G401 (cell line): Measurements from ENCODE around the gene RHBDL1. TPM values are rescaled to one million over a fixed set of nuclear protein-coding genes. Genes with fewer than 3 reads are reported as not detected.
A peak's percentile ranks its signal among the peaks of the same experiment; 100 is the strongest.

Source experiments
- DNase-seq: peaks from one replicate; pipeline ENCODE4 v3.0.0-alpha.2; 2015; ENCODE audit warnings: low spot score
- in situ Hi-C: cut with HindIII; loops from 2 replicates; pipeline ENCODE4 v1.10.0; 2016; ENCODE audit warnings: low sequenced_read_pairs, mixed read lengths
- total RNA-seq: library from RNA; depleted of rRNA; stranded (reverse); fragments of >200 nt; shearing (Covaris generic); gene quantifications from 2 replicates; pipeline ENCODE4 v1.2.3, GENCODE V29; 2014

Gene RHBDL1
- total RNA-seq, 1 experiment from 2014 or later = 1.1 TPM

DNA sequence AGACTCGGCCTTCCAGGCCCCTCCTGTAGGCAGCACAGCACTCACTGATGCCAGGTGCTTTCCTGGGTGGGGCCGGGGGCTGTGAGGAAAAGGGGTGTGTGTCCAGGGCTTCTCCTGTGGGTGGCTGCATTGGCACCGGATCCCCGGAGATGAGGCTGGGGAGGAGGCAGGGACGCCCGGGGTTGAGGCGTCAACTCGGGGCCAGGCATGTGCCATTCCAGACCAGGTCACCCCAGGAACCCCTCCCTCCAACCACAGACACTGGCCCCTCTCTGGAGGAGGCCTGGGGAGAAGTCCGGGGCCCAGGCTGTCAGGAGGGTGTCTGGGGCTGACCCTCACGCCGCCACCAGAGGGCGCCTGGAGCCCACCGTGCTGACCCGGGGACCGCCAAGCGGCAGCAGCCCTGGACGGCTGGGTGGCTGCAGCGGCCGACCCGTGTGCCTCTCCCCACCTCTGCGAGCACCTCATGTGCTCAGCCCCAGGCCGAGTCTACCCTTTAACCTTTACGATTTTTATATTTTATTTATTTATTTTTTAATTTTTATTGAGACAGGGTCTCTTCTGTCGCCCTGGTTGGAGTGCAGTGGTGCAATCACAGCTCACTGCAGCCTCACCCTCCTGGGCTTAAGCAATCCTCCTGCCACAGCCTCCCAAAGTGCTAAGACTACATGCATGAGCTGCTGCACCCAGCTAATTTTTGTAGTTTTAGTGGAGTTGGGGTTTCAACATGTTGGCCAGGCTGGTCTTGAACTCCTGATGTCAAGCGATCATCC, 36.3 kb downstream of the RHBDL1 start:
- peak; percentile 78 for DNase-seq
- in situ Hi-C loops = loop anchor here (10.0 to 25.0 kb wide), 2 partner anchors 151 to 263 kb away; partner anchors contain the start of gene LMF1

- in situ Hi-C loops = loop anchor here (10.0 to 25.0 kb wide), 2 partner anchors 150 to 262 kb away; partner anchors contain the start of gene LMF1
- DNase-seq = peak; percentile 63
Observed at GRCh38 chr16:712740-713250, 37.3 kb downstream of the RHBDL1 start.

DNA sequence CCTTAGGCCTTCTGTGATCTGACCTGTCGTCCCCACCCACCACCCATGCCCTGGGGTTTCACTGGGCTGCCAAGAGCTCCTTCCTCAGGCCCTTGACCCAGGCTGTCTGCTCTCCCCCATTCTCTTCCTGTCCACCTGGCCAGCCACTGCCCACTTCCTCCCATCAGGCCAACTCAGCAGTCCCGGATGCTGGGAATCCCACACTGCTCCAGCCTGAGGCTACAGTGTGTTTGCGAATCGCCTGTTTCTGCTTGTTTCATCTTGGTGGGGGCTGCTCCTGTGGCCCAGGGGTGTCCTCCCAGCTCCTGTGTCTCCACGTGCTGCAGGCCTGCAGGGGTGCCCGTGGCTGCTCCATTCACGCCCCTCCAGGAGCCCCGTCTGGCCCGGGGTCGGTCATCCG, 38.6 kb downstream of the RHBDL1 start:
- in situ Hi-C loops = loop anchor here (10.0 to 25.0 kb wide), 2 partner anchors 148 to 261 kb away; partner anchors contain the start of gene LMF1
- DNase-seq = no peak

- in situ Hi-C loops = loop anchor here (10.0 to 25.0 kb wide), 2 partner anchors 147 to 260 kb away; partner anchors contain the start of gene LMF1
- peak; percentile 85 for DNase-seq
Observed at GRCh38 chr16:714558-715476, 39.3 kb downstream of the RHBDL1 start, which contains the start of gene METRN. Gene METRN, plus strand, starts transcription at chr16:715118. Its CDS starts 172 bp downstream, at chr16:715290.

DNA sequence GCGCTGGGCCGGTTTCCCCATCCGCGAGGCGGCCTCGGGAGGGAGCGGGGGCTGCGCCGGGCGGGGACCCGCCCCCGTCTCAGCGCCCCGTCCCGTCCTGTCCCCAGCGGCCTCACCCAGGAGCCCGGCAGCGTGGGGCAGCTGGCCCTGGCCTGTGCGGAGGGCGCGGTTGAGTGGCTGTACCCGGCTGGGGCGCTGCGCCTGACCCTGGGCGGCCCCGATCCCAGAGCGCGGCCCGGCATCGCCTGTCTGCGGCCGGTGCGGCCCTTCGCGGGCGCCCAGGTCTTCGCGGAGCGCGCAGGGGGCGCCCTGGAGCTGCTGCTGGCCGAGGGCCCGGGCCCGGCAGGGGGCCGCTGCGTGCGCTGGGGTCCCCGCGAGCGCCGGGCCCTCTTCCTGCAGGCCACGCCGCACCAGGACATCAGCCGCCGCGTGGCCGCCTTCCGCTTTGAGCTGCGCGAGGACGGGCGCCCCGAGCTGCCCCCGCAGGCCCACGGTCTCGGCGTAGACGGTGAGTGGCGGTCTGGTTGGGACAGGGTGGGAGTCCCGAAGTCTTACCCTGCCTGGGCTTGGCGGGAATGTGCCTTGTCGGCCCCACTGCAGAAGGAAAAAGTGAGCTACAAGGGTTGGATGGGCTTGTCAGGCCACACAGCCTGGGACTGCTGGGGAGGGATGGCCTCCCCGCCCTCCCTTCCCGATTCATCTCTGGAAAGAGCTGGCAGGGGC, 40.2 kb downstream of the RHBDL1 start:
- DNase-seq = no peak
- in situ Hi-C loops = loop anchor here (10.0 to 25.0 kb wide), 2 partner anchors 147 to 259 kb away; partner anchors contain the start of gene LMF1

- DNase-seq = peak; percentile 80
- in situ Hi-C loops = loop anchor here (10.0 to 25.0 kb wide), 2 partner anchors 146 to 259 kb away; partner anchors contain the start of gene LMF1
Observed at GRCh38 chr16:716200-716568, 40.7 kb downstream of the RHBDL1 start.

- no peak for DNase-seq
- in situ Hi-C loops = loop anchor here (10.0 to 25.0 kb wide), 2 partner anchors 145 to 258 kb away; partner anchors contain the start of gene LMF1
Observed at GRCh38 chr16:716768-717325, 41.4 kb downstream of the RHBDL1 start.

DNA sequence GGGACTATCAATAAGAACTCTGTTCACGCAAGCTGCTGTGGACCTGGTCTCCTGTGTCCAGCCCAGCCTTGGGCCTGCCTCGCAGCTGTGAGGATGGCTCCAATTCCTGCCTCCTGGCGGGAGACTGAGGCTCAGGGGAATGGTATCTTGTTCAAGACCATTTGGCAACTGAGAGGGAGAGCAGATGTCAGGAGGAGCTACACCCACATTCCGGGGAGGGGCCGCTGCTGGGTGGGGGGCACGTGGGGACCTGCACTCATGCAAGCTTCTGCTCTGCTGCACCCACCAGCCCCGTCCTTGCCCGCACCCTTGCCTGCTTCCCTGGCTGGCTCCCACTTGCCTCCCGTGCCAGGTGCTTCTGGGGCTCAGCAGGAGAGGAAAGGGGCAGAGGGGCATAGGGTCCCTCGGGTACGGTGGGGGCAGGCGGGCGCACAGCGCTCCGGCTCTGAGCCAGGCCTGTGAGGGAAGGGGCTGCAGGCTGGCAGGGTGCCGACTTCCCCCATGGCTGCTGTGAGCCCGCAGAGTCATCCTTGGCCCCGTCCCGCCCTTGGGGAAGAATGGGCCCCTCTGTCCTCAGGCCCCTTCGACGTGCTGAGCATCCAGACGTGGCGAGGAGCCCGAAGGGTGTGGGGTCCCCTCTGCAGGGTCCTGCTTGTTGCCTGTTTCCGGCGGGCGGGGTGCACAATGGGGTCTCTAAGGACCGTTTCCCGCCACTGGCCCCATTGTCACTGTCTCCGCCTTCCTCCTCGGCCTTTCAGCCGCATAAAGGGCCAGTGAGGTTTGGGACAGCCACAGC, 42.2 kb downstream of the RHBDL1 start:
- DNase-seq = no peak
- in situ Hi-C loops = loop anchor here (10.0 to 25.0 kb wide), 2 partner anchors 145 to 257 kb away; partner anchors contain the start of gene LMF1

DNA sequence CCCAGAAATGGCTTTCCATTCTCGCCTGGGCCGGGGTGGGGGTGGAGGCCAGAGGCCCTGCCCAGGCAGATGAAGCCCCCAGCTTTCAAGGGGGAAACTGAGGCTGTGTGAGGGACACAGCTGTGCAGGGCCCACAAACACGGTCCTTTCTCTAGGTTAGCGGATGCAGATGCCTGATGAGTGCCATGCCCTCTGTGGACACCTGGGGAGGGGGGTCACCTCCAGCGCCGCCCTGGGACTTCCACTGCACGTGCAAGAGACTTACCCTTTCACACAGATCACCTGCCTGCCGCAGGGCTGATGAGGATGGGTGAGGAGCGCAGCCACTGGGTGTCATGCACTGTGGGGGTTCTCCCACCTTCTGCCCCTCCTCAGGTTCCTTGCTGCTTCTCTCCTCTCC, 42.9 kb downstream of the RHBDL1 start:
- in situ Hi-C loops = loop anchor here (10.0 to 25.0 kb wide), 2 partner anchors 144 to 256 kb away; partner anchors contain the start of gene LMF1

DNA sequence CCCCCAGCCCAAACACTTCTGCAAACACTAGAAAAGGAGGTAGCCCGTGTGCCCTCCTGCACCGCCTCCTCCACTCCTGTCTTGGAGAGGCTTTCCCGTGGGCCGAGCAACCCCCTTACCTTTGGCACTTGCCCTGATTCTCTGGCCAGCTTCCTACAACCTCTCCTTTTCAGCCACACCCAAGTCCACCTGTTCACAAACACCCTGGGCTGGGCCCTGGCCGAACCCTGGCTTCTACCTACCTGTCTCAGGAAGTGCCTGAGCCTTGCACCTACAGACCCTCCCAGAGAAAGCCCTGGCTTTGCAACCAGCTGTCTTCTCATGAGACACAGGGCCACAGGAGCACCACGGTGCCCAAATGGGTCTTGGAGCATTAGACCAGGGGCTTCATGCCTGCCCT, 43.5 kb downstream of the RHBDL1 start:
- DNase-seq = no peak
- in situ Hi-C loops = loop anchor here (10.0 to 25.0 kb wide), 2 partner anchors 143 to 256 kb away; partner anchors contain the start of gene LMF1

More for the DNA sequence above, 42.9 kb downstream of the RHBDL1 start:
- DNase-seq = no peak

- in situ Hi-C loops = loop anchor here (10.0 to 25.0 kb wide), 2 partner anchors 142 to 255 kb away; partner anchors contain the start of gene LMF1
Observed at GRCh38 chr16:719815-720446, 44.5 kb downstream of the RHBDL1 start.

DNA sequence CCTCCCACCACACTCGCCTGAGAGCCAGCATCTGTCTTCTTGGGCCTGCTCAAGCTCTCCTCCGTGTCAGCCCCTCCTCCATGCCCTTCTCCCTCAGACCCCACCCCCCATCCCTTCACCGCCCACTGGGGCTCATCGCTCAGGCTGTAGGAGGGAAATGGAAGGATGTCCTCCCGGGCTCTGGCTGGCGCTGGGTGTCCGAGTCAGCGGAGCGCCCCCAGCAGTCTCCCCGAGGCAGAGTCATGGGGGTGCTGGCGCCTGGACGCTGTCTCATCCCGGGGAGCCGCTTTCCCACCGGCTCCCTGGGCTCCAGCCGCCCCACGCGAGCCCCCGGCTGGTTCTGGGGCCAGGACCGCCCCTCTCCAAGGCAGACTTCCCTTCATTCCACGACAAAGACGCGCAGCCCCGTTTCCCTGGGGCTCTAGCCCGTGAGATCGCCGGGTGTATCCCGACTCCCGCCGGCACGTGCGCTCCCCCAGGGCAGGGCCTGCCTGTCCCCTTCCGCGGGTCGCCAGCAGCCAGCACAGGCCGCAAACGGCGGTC, 45.0 kb downstream of the RHBDL1 start:
- in situ Hi-C loops = loop anchor here (25.0 kb wide), 1 partner anchor 142 kb away; no protein-coding TSS in a partner anchor
- peak; percentile 77 for DNase-seq

More at GRCh38 chr16:719815-720446, 44.5 kb downstream of the RHBDL1 start:
- no peak for DNase-seq

DNA sequence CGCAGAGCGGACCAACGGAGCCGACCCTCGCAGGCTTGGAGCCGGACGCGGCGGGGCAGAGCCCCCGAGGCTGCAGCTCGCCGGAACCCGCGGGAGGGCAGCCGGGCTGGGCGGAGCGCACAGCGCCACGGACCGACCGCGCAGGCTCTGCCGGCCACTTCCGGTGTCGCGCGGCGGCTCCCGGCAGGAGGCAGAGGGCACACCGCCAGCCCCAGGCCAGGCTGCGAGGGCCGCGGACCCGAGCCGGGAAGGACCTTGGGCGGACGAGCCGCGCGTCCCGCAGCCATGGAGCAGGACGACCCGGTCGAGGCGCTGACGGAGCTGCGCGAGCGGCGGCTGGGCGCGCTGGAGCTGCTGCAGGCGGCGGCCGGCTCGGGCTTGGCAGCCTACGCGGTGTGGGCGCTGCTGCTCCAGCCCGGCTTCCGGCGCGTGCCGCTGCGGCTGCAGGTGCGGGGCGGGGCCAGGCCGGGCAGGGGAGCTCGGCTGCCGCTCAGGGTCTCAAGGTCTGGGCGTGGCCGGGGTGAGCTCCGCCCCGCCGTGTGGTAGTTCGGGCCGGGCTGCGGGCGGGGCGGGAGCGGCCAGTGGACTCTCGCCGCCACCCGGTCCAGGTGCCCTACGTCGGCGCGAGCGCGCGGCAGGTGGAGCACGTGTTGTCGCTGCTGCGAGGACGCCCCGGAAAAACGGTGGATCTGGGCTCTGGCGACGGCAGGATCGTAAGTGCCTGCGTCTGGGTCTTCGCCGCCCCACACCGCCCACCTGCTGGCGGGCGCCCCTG, 45.7 kb downstream of the RHBDL1 start, which contains the start of gene ANTKMT:
TSS of gene ANTKMT (plus strand) at position 157 of the 775 bp plus-strand sequence. CDS start at position 286, 129 bp downstream.
- in situ Hi-C loops = loop anchor here (25.0 kb wide), 1 partner anchor 141 kb away; no protein-coding TSS in a partner anchor
- DNase-seq = peak; percentile 81

DNA sequence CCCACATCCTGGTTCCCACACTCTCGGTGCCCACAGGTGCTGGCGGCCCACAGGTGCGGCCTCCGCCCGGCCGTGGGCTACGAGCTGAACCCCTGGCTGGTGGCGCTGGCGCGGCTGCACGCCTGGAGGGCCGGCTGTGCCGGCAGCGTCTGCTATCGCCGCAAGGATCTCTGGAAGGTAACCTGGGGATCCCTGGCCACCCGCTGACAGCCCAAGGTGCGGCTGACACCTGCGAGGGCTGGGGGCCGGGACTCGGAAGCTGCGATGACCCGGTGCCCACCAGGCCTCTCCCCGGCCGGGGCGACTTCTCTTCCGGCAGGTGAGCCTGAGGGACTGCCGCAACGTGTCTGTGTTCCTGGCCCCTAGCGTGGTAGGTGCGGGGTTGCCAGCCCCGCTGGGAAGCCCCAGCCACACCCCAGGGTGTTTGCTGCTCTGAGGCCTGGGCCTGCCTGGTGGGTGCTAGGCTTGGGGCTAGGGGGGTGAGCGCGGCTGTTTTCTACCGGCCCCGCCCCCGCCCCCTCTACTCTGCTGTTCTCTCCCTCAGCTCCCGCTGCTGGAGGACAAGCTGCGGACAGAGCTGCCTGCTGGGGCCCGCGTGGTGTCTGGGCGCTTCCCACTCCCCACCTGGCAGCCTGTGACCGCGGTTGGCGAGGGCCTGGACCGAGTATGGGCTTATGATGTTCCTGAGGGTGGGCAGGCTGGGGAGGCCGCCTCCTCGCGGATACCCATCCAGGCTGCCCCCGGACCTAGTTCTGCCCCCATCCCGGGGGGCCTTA, 46.5 kb downstream of the RHBDL1 start:
- in situ Hi-C loops = loop anchor here (25.0 kb wide), 1 partner anchor 140 kb away; no protein-coding TSS in a partner anchor
- peak; percentile 3 for DNase-seq
